Measurements from ENCODE around the gene GNAI2.
A peak's percentile ranks its signal among the peaks of the same experiment; 100 is the strongest.
"Not testable (repeated sequence)": the region's sequence is repeated elsewhere in the genome, so short reads cannot be mapped to it uniquely, and the experiment has no call there.

The GNAI2 gene

DNA sequence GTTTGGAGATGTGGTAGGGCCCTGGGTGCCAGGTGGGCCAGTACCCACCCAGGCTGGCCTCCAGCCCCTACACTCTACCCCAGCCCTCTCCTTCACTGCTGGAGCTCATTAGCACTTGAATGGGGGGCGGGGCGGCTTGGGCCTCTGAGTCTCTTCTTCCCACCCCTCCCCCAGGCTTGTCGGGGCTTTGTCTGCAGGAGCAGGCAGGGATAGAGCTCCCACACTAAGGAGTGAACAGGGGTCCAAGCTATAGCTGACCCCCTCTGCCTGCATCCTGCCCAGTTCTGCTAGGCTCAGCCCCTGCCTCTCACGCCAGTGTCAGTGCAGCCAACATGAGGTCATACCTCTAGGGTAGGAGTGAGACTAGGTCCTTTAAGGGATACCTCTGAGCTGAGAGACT is 5.2 kb downstream of the GNAI2 start:
- no peak for TF ChIP-seq CTCF (IDR thresholded peaks at IDR 0.05)
- H3K9me3 ChIP-seq: no peaks in the 10 kb centered on the region
- no peaks in the 10 kb centered on the region for H3K27me3 ChIP-seq
- H3K4me1 ChIP-seq (ENCODE audit: control insufficient read depth in 1 of 2, insufficient read depth in 1 of 2, low read depth in 1 of 2, low read length in 1 of 2): peaks cover 82 to 86% of the 10 kb centered on the region in 2 experiments
- peak overlapping the region; percentile 100 for H3K27ac ChIP-seq
- peak overlapping the region; percentile 99 to 100 for H3K4me3 ChIP-seq (ENCODE audit: low read depth in 1 of 2, low read length in 1 of 2)
- peaks cover 47% of the 10 kb centered on the region for H3K36me3 ChIP-seq

- Histone ChIP-seq H3K27me3 (no peaks in the 10 kb centered on the region), H3K4me1 (ENCODE audit: control insufficient read depth in 1 of 2, insufficient read depth in 1 of 2, low read depth in 1 of 2, low read length in 1 of 2) (peaks cover 89 to 92% of the 10 kb centered on the region in 2 experiments), H3K27ac (peak overlapping the region; percentile 100), H3K4me3 (ENCODE audit: low read depth in 1 of 2, low read length in 1 of 2) (peak overlapping the region; percentile 99 to 100), H3K9me3 (no peaks in the 10 kb centered on the region), H3K36me3 (peaks cover 52% of the 10 kb centered on the region)
- no peak for TF ChIP-seq CTCF (IDR thresholded peaks at IDR 0.05)
Observed at GRCh38 chr3:50241713-50242380, 5.8 kb downstream of the GNAI2 start.

DNA sequence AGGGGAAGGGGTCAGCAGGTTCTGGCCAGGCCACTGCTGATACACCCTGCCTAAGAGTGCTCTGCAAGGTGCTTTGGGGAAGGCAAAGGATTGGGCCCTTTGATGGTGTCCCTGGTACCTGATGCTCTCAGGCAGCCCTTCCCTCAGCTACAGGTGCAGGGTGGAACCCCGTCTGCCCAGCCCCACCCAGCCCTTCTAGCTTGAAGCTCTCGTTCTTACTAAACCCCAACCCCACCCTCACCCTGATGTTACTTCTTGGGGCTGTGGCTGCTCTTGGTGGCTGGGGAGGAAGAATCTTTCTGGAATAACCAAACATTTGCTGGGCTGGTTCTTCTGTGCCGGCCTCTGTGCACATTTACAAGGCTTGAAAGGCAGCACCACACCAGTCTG is 6.4 kb downstream of the GNAI2 start:
- no peaks in the 10 kb centered on the region for H3K9me3 ChIP-seq
- H3K4me1 ChIP-seq (ENCODE audit: control insufficient read depth in 1 of 2, insufficient read depth in 1 of 2, low read depth in 1 of 2, low read length in 1 of 2): peaks cover 94 to 98% of the 10 kb centered on the region in 2 experiments
- H3K27me3 ChIP-seq: no peaks in the 10 kb centered on the region
- peak overlapping the region; percentile 100 for H3K27ac ChIP-seq
- no peak for TF ChIP-seq CTCF (IDR thresholded peaks at IDR 0.05)
- peaks cover 57% of the 10 kb centered on the region for H3K36me3 ChIP-seq
- peak overlapping the region; percentile 99 to 100 for H3K4me3 ChIP-seq (ENCODE audit: low read depth in 1 of 2, low read length in 1 of 2)

- H3K36me3 ChIP-seq: peaks cover 64% of the 10 kb centered on the region
- TF ChIP-seq CTCF (IDR thresholded peaks at IDR 0.05): peak; percentile 96
- H3K4me3 ChIP-seq (ENCODE audit: low read depth in 1 of 2, low read length in 1 of 2): peak overlapping the region; percentile 99 to 100
- H3K27me3 ChIP-seq: no peaks in the 10 kb centered on the region
- peaks cover 100% of the 10 kb centered on the region in 2 experiments for H3K4me1 ChIP-seq (ENCODE audit: control insufficient read depth in 1 of 2, insufficient read depth in 1 of 2, low read depth in 1 of 2, low read length in 1 of 2)
- H3K27ac ChIP-seq: peak overlapping the region; percentile 100
- H3K9me3 ChIP-seq: no peaks in the 10 kb centered on the region
Observed at GRCh38 chr3:50242851-50243542, 7.0 kb downstream of the GNAI2 start.

DNA sequence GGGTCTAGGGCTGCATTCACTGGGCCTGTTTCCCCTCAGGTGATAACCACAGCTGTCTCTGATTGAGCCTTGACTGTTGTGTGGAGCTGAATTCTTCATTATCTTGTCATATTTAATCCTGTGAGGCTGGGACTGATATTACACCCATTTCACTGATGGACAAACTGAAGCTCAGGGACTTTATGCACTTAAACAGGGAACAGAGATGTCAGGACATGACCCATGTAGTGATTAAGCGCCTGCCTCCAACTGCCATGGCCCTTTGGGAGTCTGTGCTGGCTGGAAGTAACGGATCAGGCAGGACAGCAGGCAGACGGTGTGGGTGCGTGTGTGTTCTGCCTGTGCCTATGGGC is 7.5 kb downstream of the GNAI2 start:
- TF ChIP-seq CTCF (IDR thresholded peaks at IDR 0.05): no peak
- Histone ChIP-seq H3K27me3 (no peaks in the 10 kb centered on the region), H3K36me3 (peaks cover 69% of the 10 kb centered on the region), H3K4me1 (ENCODE audit: control insufficient read depth in 1 of 2, insufficient read depth in 1 of 2, low read depth in 1 of 2, low read length in 1 of 2) (peaks cover 100% of the 10 kb centered on the region in 2 experiments), H3K27ac (peak overlapping the region; percentile 100), H3K9me3 (no peaks in the 10 kb centered on the region), H3K4me3 (ENCODE audit: low read depth in 1 of 2, low read length in 1 of 2) (peak overlapping the region; percentile 99 to 100)

DNA sequence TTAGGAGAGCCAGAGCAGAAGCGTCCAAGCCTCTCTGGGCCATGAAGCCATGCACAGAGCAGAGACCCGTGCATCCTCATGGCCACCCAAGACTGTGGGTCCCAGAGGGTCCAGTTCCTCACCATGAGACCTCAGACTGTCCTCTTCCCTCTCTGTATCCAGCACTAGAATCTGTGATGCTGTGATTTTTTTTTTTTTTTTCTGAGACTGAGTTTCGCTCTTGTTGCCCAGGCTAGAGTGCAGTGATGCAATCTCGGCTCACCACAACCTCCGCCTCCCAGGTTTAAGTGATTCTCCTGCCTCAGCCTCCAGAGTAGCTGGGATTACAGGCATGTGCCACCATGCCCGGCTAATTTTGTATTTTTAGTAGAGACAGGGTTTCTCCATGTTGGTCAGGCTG is 8.8 kb downstream of the GNAI2 start:
- peaks cover 71% of the 10 kb centered on the region for H3K36me3 ChIP-seq
- H3K4me3 ChIP-seq (ENCODE audit: low read depth in 1 of 2, low read length in 1 of 2): peak overlapping the region; percentile 99 to 100
- H3K27me3 ChIP-seq, H3K9me3 ChIP-seq: not testable (repeated sequence)
- H3K27ac ChIP-seq: peak overlapping the region; percentile 100
- H3K4me1 ChIP-seq (ENCODE audit: control insufficient read depth in 1 of 2, insufficient read depth in 1 of 2, low read depth in 1 of 2, low read length in 1 of 2): peaks cover 100% of the 10 kb centered on the region in 2 experiments
